CD4-positive, alpha-beta T cell treated with Interleukin-2 at 100 ng/mL for 4 hours (primary cell): ENCODE measurements around the gene TUBG2.
"Not testable (repeated sequence)": the region's sequence is repeated elsewhere in the genome, so short reads cannot be mapped to it uniquely, and the experiment has no call there.

Experiments
- DNase-seq: peaks from one replicate; pipeline ENCODE4 v3.0.0-alpha.2; 2020; ENCODE audit warnings: low spot score

Gene TUBG2

GRCh38 chr17:42655528-42655927 is 3.6 kb upstream of the TUBG2 start:
- DNase-seq: no peak

GRCh38 chr17:42657824-42658588 is 1.1 kb upstream of the TUBG2 start:
- DNase-seq: no peak

- DNase-seq: not testable (repeated sequence)
Measured at GRCh38 chr17:42659932-42660274, 819 bp downstream of the TUBG2 start.

- no peak for DNase-seq
Measured at GRCh38 chr17:42660692-42661345, 1.7 kb downstream of the TUBG2 start.

DNA sequence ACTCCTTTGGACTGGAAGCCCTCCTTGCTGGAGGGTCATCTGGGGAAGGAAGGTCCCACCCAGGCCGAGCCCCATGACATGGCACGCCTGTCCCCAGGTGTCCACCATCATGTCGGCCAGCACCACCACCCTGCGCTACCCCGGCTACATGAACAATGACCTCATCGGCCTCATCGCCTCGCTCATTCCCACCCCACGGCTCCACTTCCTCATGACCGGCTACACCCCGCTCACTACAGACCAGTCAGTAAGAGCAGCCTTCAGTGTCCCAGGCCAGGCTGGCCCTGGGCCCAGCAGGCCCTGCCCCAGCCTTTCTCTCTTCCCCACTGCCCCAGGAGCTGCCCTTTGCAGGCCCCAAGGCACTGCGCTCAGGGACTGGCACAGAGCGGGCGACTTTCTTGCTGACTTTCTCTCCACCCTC is 6.5 kb downstream of the TUBG2 start:
- no peak for DNase-seq

- not testable (repeated sequence) for DNase-seq
Measured at GRCh38 chr17:42666126-42666525, 7.0 kb downstream of the TUBG2 start.

GRCh38 chr17:42667088-42667951 is 8.2 kb downstream of the TUBG2 start:
- DNase-seq: no peak

DNA sequence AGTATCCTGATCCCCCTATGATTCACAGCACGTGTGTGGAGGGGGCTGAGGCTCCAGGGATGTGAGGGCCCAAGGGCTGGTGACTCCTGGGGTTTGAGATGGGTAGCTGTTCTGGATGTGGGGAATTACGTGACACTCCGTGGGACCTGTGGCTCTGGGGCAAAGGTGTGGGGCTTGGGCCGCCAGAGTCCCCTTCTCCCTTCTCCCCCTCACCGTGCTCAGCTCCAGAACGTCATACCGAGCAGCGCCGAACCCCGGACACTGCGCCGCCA is 10.6 kb downstream of the TUBG2 start:
- DNase-seq: no peak

DNA sequence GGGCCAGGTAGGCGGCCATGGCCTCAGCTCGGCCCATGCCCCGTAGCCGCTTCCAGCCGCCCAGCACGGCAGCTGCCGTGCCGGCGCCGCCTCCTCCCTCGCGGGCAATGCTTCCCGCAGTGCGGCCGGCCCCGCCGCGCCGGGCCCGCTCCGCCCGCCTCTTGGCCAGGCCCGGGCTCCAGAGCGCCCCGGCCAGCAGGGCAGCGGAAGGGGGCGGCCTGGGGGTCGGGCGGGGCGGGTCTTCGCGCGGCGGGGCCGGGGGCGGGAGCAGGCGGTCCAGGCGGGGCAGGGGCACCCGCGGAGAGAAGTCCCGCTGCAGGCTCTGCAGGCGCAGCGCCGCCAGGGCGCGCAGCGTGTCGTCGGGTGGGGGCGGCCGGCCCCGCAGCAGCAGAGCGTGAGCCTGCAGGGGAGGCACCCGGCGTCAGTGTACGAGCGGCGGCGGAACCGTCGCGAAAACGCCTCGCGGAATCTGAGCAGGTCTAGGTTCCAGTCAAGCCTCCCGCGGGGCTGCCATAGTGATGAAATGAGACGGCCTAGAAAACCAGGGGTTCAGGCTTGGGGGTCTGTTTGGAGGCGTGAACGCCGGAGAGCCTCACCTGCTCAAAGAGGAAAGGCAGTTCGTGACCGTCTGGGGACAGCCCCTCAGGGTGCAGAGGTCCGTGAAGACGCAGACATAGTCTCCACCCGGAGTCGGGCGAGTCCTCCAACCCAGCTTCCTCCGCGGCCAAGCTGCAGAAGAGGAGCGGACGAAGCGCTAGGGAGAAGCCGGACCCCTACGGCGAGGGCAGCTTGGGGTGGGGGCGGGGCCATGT is 11.1 kb downstream of the TUBG2 start:
- peak; percentile 38 for DNase-seq

GRCh38 chr17:42670789-42671657 is 11.9 kb downstream of the TUBG2 start:
- DNase-seq: no peak

DNA sequence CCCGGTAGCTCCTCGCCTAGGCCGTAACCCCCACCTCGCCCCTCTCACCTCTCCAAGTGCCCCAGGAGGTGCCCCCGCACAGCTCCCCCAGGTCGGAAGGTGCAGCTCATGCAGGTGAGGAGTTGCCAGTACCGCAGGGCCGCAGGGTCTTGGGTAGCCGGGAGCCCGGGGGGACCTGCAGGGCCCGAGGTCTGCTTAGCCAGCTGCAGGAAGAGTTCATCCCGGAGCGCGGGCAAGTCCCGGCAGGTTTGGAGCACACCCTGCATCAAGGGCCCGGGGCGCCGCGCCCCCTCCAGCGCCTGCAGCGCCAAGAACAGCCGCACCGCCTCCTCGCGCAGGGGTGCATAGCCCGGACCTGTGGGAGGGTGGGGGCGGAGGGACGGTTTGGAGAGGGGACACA is 13.0 kb downstream of the TUBG2 start:
- no peak for DNase-seq

DNA sequence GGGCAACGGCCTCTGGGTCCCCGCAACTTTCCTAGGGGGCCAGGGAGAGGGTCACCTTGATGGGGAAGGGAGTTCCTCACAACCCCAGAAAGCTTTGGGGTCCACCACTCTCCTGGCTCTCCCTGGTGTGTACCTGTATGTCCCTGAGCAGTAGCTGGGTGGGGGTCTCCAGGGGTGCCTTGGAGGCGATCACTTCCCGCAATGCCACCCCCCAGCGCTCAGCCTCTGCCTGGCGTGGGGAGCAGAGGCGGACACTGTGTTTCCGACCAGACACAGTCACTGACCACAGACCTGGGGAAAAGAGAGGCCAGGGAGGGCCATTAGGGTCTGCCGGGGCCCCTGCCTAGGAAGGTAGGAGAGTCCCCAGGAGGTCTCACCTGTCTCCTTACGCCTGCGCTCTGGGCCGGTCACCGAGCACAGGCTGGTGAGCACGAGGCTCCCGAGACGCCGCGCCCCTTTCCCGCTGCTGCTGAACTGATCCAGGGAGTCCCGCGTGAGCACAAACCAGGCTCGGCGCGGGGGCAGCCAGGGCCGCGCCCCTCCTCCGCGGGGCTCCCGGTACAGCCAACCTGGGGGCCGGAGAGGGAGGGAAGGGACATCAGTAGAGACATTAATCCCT is 14.3 kb downstream of the TUBG2 start:
- DNase-seq: no peak

GRCh38 chr17:42673885-42674754 is 15.0 kb downstream of the TUBG2 start:
- no peak for DNase-seq

DNA sequence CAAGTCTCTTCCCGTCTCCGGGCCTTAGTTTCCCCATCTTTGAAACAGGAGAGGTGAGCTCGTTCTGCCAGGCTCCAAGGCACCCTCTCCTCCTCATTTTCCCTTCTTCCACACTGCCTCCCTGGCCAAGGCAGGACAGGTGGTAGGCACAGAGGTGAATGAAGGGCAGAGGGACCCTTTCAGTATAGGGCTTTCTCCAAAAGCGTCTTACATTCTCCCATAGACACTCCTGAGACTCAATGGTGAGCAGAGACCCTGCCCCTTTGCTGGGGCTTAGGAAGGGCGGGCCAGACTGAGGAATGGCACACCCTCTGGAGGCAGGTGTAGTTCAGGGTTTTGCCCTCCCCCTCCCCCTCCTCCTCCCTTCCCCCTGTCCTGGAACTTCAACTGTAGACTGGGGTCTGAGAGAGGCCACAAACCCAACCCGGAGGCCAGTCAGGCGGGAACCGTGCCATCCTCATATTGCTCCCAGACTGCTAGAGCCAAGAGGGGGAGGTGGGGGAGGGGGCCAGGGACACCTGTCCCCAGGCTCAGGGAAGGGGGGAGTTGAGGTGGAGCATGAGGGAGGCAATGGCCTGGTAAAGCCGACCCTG is 15.8 kb downstream of the TUBG2 start:
- no peak for DNase-seq

DNA sequence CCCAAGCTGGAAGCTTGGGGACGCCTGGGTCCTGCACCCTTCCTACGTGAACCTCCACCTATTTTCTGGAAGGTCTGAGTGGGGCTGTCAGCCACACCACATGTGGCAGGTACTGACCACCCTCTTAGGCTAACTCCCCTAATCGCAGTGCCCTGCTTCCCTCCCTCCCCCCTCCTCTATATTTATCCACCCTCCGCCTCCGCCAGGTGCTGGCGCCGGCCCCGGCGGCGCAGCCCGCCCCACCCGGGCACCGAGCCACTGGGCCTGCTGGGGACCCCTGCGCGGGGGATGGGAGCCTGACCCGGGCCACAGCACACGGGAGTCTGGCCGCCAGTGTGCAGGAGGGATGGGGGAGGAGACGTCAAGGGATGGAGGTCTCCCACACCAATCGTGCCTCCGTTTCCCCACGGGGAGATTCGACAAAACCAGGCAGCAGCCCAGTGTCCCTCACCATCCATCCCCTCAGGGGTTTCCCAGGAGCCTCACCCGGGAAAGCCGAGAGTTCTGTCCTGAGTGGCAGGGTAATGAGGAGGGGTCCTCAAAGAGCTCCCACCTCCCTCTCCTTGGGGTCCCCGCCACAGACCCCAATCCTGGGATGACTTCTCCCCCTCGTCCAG is 16.4 kb downstream of the TUBG2 start:
- DNase-seq: no peak

- no peak for DNase-seq
Measured at GRCh38 chr17:42675965-42676423, 16.9 kb downstream of the TUBG2 start.

- no peak for DNase-seq
Measured at GRCh38 chr17:42676424-42677011, 17.4 kb downstream of the TUBG2 start, which contains the start of gene PLEKHH3. Gene PLEKHH3, minus strand, starts transcription at chr17:42676994. Its CDS starts 431 bp downstream, at chr17:42676563.
